Adrenal gland (tissue), 5 donors: ENCODE measurements around the gene GRIK5.

Experiments
- POLR2A ChIP-seq, 2 donors: fragments of 450-650 bp; IDR thresholded peaks; one replicate each; pipeline ENCODE4 v1.6.1; 2017; ENCODE audit warnings: antibody characterized with exemption in 2 of 2, mild to moderate bottlenecking in 2 of 2, moderate library complexity in 1 of 2
- TF ChIP-seq, protein P1 (sequence below), 6 experiments: fragments of 450-650 bp in 4 of 6; fragments of 200-600 bp in 2 of 6; sonication (generic) in 1 of 6; IDR thresholded peaks; 1 replicate in 5 of 6; 2 replicates in 1 of 6; pipeline versions ENCODE4 v1.5.1 to v1.8.0; 2016 to 2021; ENCODE audit warnings: antibody characterized with exemption in 6 of 6, mild to moderate bottlenecking in 2 of 6, moderate library complexity in 1 of 6
- donor health status: DM: no; HTN: no; CAD: no.

DNA sequence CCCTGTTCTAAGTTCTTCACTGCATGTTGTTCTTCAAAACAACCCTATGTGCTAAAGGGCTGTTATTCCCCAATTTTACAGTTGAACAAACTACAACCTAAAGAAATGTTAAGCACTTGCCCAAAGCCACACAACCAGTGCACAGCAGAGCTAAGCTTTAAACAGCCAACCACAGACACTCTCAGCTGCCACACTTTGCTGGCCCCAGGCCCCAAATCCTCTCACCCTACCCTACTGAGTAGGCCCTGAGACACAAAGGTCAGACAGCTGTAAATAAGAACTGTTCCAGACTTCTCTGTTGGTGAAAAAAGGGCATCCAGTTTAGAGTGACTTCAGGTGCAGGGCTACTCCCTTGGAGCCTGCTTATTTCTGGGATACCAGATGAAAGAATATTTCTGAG, 30.0 kb downstream of the GRIK5 start:
- TF ChIP-seq, protein P1, sequence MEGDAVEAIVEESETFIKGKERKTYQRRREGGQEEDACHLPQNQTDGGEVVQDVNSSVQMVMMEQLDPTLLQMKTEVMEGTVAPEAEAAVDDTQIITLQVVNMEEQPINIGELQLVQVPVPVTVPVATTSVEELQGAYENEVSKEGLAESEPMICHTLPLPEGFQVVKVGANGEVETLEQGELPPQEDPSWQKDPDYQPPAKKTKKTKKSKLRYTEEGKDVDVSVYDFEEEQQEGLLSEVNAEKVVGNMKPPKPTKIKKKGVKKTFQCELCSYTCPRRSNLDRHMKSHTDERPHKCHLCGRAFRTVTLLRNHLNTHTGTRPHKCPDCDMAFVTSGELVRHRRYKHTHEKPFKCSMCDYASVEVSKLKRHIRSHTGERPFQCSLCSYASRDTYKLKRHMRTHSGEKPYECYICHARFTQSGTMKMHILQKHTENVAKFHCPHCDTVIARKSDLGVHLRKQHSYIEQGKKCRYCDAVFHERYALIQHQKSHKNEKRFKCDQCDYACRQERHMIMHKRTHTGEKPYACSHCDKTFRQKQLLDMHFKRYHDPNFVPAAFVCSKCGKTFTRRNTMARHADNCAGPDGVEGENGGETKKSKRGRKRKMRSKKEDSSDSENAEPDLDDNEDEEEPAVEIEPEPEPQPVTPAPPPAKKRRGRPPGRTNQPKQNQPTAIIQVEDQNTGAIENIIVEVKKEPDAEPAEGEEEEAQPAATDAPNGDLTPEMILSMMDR (IDR thresholded peaks at IDR 0.05): no peak
- no peak for TF ChIP-seq POLR2A (IDR thresholded peaks at IDR 0.05)
